H1 (cell line): ENCODE data around the gene NFAT5. TPM values are rescaled to one million over a fixed set of nuclear protein-coding genes. Genes with fewer than 3 reads are reported as not detected.

Source experiments
- CBX5 ChIP-seq: fragments of 300-800, 300-1000 bp; sonication (generic); IDR thresholded peaks from 2 replicates; pipeline ENCODE4 v1.7.1; 2016; ENCODE audit warnings: antibody characterized with exemption, low read length, low read depth
- CHD7 ChIP-seq: fragments of 300-600 bp; sonication (generic); IDR thresholded peaks from 2 replicates; pipeline ENCODE4 v1.7.1; 2012; ENCODE audit warnings: low read length, moderate library complexity, mild to moderate bottlenecking, inconsistent platforms; ENCODE audit not compliant: insufficient replicate concordance
- KDM1A ChIP-seq: fragments of 200-600, 300-600 bp; sonication (generic); IDR thresholded peaks from 2 replicates; pipeline ENCODE4 v1.7.1; 2016; ENCODE audit warnings: mild to moderate bottlenecking, low read length, borderline replicate concordance
- MAFK ChIP-seq: IDR thresholded peaks from 2 replicates; pipeline ENCODE4 v1.6.1; 2012; ENCODE audit warnings: low read depth, mild to moderate bottlenecking, improper control_type of control experiment, low read length
- SP2 ChIP-seq: IDR thresholded peaks from 2 replicates; pipeline ENCODE4 v1.6.1; 2012; ENCODE audit warnings: mild to moderate bottlenecking, low read length, inconsistent platforms
- TBP ChIP-seq: IDR thresholded peaks from 2 replicates; pipeline ENCODE4 v1.6.1; 2011; ENCODE audit warnings: low read depth, low read length, improper control_type of control experiment
- polyA plus RNA-seq, 7 experiments: library from polyadenylated mRNA; depleted of rRNA in 3 of 7; stranded (reverse) in 5 of 7; unstranded in 2 of 7; fragments of >200 nt in 5 of 7; fragments of 200-250 nt in 2 of 7; gene quantifications; 1 replicate in 5 of 7; 2 replicates in 1 of 7; 4 replicates in 1 of 7; pipeline versions ENCODE4 v1.2.1 to v1.2.3, GENCODE V29; 2011 to 2013; ENCODE audit warnings: missing spikeins in 2 of 7, mixed read lengths in 2 of 7
- total RNA-seq: library from RNA; stranded (reverse); fragmentation: NEBNext Ultra II Directional; extraction: Animal tissue kit (Norgen Biotek cat#: 25700); gene quantifications from 2 replicates; pipeline ENCODE4 v1.2.1, GENCODE V29; 2021

Gene NFAT5
- total and polyA plus RNA-seq, 2 of the 8 experiments (the other 6 are each of a cell fraction or from before 2014, with no cell fraction given) = 8.9 to 29.0 TPM

GRCh38 chr16:69555437-69555836 lies 10.3 kb upstream of the NFAT5 start (continued):
- TF ChIP-seq TBP = no peak
- no peak for TF ChIP-seq KDM1A
- TF ChIP-seq MAFK = no peak
- TF ChIP-seq SP2 = no peak
- TF ChIP-seq CHD7 = no peak
- no peak for TF ChIP-seq CBX5
